ENCODE measurements around the gene PEPD.

PEPD gene

DNA sequence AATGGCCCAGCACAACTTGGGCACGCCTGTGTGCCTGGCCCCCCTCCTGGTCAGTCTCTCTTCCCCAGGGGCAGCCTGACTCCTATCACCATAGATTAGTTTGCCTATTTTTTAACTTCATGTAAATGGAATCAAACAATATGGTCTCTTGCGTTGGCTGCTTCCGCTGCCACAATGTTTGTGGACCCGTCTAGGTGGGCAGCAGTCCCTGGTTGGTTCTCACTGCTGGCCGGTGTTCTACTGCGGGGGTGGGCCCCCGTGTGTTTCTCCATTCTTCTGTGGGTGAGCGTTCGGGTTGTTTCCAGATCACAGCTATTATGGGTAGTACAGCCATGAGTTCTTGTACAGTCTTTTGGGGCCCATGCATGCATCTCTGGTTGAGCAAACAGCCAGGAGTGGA is 100.8 kb downstream of the PEPD start:
- no peak for DNase-seq (ENCODE audit: low spot score)

DNA sequence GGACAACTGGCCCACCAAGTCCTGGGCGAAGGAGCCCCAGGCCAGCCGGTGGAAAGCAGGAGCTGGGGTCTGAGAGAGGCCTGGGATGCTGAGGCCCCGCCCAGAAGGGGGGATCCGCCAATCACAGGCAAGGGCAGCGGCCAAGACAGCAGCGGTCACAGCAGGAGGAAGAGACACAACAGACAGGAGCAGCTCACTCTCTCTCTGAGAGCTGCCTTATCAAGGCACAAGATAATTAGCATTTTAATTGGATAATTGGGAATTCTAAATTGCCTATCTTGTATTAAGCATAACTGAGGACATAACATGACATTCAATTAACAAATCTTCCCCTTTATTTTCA is 101.8 kb downstream of the PEPD start:
- no peak for DNase-seq (ENCODE audit: low spot score)

DNA sequence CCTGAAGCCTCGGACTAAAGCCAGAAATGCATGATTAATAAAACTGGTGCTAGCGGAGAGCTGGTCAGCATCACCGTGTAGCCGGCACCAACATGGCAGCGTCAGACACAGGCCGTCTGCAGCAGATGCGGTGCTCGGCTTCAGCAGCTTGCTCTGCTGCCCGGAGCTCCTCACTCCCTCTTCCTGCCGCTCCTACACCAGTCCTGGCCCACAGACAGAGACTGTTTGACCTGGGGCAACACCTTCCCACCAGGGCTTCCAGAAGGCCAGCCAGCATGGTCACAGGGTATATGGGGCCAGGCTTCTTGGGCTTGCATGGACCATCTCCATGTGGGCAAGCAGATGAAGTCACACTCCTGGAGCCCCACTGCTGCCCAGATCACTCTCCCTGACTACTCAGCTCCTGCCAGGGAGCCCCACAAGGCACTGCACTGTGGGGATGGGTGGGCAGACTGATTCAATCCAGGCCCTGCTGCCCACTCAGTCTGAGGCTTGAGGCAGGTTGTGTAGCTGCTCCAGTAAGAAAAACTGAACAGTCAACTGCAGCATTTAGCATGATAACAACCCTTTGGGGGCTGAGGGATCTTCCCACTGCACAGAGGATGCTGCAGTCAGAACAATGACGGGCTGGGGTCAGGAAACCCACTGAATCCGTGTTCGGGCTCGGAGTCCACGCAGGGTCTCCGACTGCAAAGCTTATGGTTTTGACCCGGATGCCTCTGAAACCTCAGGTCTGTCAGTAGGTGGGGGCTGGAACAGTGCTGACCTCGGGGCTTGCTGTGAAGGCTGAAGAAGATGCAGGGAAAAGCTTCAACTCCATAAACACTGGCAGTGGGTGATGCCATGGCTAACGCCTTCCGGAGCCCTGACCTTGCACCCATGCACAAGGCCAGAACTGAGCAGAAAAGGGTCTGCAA is 102.5 kb downstream of the PEPD start:
- DNase-seq (ENCODE audit: low spot score) = no peak

DNA sequence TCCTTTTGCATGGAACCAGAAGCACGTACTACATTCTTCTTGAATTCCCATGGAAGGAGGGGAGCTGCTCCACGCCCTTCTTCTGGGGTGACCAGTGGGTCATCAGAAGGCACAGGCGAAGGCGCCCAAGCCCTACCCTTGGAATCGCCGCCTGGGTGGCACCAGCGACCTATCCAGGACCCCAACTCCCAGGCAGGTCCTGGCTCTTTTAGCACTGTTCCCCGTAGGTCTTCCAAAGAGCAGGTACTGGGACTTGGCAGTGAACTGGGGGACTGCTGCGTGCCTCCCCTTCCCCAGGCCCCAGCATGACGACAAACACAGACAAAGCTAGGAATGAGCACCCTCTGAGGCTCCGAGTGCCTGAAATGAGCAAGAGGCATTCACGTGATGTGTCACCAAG is 103.1 kb downstream of the PEPD start:
- DNase-seq (ENCODE audit: low spot score) = no peak

DNA sequence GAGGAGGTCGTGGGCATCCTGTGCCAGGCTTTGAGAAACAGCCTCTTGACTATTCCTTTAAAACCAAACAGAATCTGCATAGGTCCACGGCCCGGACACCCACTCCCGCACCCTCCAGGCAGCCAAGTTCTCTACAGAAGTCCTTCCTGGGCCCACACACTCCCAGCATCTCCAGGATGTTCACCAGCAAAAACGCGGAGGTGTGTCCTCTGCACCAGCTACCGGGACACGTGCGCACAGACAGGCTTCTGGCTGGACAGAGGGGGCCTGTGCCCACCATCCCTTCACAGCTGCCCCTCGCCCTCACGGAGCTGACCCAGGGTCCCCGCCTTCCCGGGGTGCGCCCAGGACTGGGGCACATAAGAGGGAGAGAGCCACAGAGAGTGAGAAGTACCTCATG is 103.8 kb downstream of the PEPD start:
- no peak for DNase-seq (ENCODE audit: low spot score)

DNA sequence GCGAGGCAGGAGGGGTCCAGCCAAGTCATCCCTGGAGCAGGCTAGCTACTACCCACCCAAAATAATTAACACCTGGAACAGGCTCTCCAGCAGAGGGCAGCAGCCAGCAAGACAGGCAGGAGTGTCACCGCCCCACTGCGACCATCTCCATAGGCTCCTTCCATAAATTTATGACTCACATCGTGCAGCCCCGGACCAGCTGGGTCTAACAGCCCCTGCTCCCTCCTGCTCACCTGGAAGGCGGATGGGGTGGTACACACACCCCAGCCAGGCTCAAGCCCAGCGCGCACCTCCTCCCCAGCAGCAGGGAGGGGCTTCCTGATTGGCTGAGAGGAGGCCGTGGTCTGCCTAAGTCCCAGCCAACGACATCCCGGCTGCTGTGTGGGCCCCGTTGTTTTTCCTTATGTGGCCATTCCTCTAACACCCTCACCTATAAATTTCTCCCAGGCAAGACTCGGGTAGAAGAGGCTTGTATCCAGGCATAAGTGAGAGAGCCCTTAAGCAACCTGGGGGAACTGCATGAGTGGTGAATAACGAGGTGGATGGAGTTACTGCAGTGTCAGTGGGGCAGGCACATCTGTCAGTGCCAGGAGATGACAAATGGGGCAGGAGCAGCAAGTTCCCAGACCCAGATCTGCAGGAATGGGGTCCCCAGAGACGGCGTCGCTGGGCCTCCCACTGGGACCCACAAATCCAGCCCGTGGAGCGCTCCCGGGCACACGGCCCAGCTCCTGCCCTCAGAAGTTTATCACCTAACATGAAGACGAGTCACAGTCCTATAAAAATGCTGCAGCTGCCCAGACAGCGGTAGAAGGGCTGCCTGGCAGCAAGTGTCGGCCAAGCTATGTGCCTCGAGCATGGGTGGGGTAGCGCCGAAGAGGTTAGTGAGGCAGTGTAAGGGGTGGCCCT is 105.0 kb downstream of the PEPD start:
- peak; percentile 66 for DNase-seq (ENCODE audit: low spot score)

DNA sequence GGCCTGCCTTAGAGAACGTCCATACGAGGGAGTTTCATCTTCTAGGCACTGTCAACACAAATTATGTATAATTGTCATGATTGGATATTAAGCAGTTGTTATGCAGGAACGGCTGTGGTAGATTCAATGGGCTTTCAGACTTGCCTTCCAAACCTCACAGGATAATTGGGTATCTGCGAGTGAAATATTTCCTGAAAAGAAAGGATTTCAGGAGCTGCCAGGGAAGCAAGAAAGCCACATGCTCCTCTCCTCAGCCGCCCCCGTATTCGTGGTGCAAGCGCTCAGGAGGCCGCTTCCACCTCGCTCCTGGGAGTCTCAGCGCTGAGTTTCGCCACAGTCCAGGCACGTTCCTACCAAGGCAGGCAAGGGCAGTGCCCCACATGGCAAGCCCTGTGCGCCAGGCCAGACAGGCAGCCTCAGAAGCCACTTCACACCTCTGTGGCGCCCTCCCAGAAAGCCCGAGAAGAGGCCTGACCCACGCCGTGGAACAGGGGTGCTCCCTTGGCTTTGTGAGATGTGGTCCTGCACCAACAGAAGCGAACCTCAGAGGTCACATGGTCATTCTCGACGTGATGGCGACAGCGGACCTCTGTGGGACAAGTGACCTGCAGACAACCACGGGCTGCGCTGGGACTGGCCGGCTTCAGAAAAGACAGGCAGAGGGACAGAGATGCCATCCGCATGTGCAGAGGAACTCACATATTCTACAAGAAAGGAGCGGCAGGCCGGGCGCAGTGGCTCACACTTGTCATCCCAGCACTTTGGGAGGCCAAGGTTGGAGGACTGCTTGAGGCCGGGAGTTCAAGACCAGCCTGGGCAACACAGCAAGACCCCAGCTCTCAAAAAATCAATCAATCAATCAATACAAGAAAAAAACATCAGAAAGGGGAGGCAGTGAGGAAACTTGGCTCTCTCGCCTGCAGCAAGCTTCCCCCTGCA is 106.7 kb downstream of the PEPD start:
- no peak for DNase-seq (ENCODE audit: low spot score)

DNA sequence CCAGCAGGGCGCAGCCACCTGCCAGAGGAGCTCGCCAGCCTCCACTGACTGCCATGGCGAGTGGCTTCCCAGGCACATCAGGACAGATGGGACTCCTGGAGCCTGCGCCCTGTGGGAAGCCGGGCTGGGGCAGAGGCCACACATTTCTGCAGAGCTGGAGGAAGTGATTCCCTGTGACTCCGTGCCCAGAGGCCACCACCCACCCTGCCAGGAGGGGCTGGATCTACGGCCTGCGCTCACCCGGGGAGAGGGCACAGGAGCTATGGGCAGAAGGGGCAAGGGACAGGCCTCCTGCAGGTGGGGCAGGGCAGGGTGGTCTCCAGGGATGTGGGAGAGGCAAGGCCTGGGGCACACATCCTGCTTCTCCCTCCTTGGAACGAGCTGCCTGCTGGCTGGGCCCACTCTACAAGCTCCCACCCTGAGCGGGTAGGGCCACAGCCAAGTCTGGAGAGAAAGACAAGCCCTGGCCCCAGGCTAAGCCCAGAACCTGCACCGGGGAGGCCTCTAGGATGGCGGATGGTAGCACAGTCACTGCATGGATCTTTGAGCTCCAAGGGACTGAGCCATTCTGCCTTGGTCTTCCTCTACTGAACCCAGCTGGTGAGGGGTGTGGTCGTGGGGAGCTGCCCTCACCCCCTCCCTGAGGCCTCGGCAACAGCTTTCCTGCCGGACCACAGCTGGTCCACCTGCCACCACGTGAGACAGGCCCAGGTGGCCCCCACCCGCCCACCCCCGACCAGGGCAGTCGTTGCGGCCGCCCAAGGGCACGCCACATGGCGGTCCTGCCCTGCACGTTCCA is 107.5 kb downstream of the PEPD start:
- DNase-seq (ENCODE audit: low spot score) = no peak

DNA sequence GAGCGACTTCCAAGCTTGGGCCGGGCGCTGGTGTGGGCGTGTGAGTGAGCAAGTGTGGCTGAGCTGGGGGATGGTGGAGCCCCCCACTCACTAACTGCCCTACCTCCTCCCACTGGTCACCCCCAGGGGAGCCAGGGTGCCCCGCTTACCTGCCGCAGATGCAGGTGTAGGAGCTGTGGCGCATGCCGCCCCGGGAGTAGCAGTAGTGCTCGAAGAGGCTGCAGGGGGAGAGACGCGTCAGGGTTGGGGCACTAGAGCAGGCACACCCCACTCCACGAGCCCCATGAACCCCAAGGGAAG is 108.2 kb downstream of the PEPD start:
- DNase-seq (ENCODE audit: low spot score) = no peak

DNA sequence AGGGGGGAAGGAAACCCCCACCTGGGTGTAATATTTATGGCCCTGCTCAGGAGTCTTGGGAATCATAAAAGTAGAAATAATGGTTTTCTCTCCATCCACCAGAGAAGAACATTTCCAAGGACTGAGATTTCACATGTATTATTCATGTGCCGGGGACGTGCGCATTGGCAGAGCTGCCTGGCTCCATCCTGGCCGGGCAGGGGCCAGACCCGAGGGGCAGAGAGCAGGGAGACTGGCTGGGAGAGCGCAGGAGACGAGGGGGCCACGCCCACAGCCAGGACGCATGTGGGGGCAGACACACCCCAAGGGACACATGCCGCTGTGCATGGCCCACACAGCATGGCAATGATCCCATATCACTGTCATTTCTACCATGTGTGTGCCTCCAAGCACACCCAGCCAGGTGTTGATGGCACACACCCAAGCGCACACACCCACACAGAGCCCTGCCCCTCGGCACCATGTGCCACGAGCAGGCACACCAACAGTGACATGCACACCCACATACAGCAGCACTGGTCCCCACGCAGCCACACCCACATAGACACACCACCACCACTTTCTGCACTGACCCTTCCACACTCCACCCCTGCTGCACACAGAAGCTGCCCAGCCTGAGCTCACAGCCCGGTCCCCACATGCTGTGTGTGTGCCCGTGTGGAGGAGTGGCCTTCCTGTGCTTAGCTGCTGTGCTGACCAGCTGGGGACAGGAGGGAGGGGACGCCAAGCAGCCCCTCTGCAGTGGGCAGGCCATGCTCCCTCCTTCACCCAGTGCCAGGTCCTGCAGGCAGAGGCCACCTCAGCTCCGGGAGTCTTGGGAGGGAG is 108.8 kb downstream of the PEPD start:
- DNase-seq (ENCODE audit: low spot score) = no peak

DNA sequence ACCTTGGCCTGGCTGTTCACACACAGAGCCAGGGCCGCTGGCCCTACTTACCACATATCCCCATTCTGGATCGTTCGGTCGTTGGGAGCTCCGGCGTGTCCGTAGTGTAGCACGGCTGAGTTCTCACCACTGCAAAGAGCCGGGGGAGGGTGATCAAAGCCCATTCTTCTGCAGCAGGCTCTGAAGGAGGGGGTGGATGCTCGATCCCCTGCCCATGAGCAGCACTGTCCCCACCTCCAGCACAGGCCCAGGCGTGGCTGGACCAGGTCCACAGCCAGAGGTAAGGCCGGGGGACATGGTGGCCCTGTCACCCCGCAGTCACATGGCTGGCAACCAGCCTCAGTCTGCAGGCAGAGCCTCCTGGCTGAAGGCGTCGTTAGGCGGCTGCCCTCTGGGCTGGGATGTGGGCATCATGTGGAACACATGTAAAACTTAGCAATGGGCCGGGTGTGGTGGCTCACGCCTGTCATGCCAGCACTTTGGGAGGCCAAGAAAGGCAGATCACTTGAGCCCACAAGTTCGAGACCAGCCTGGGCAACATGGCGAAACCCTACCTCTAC is 109.9 kb downstream of the PEPD start:
- DNase-seq (ENCODE audit: low spot score) = no peak

DNA sequence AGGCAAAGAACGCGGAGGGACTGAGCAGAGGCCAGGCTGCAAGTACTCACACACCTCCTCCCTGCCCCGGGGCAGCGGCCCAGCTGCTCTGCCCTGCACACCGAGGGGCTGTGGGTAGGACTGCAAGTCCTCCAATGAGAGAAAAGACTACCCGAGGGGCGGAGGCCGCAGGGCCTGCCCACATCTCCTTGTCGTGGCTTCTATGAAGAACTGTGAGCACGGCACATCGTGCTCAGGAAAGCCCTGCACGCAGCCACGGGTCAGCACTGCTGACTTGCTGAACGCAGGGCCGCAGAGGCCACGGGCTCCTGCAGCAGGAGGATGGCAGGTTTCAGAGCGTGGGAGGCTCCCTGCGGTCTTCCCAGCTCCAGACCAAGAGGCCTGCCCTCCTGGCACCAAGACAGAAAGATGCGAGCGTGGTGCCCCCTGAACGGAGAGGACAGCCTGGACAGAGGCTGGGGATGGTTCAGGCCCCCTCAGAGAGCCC is 110.6 kb downstream of the PEPD start:
- no peak for DNase-seq (ENCODE audit: low spot score)

DNA sequence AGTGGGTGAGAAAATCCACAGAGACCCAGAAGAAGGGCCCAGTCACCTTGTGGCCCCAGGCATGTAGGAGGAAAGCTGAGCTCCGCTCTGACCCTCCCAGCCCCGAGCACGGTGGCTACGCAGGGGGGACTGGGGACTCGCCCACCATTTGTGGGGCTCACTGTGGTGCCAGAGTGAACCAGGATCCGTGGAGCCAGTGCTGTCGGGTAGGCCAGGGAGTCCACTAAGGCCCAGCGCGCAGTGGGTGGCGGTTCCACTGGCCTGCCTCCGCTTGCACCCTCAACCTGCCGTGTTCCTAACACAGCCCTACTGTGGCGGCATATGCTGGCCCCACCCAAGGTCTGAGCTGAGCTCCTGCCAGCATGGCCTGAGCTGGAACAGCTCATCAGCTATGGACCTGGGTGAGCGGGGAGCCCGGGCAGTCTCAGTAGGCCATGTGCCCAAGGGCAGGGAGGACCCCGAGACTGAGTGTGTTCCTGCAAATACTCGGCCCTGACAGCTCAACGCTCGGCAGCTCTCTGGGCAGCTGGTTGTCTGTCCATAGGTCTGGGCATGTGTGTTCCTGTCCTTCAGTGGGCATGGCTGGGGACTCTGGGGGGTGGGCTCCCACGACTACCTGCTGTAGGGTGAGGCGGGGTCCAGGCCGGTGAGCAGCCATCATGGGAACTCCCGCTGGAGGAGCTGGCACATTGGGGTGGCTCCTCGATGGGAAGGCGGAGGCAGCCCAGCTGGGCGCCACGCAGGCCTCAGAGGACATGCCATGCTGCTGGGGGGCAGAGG is 111.5 kb downstream of the PEPD start:
- no peak for DNase-seq (ENCODE audit: low spot score)

DNA sequence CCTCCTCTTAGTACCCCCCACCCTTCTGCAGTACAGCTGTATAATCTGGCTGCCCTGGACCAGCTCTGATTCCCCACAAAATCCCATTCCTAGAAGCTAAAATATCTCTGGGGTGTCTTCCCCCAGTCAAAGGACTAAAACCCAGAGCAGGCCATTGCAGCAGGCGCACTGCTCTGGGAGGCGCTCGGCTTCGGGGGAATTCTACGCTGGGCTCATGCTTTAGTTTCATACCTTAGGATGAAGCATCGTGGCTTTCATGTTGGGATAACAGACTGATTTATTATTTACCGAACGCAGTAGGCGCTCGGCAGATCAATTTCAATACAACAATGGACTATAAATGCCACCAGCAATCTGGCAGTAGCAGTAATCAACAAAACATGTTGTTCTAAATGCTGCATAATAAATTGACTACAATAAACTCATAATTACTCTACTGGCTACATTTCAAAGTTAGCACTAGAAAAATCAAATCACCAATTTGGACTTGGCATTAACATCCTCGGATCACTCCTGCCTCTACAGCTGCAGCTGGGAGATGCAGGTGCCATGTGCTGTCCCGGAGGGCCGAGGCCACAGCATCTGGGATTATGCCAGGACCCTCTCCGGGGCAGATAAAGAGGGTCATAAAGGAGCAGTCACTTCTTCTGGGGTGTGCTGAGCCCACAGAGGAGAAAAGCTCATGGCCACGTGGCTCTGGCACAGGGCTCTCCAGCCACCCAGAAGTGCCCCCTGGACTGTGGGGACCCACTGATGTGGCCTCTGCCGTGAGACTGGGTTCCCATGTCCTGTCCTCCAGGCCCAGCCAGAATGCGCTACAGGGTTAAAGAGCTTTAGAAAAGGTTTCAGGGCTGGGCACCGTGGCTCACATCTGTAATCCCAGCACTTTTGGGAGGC is 112.8 kb downstream of the PEPD start:
- no peak for DNase-seq (ENCODE audit: low spot score)

DNA sequence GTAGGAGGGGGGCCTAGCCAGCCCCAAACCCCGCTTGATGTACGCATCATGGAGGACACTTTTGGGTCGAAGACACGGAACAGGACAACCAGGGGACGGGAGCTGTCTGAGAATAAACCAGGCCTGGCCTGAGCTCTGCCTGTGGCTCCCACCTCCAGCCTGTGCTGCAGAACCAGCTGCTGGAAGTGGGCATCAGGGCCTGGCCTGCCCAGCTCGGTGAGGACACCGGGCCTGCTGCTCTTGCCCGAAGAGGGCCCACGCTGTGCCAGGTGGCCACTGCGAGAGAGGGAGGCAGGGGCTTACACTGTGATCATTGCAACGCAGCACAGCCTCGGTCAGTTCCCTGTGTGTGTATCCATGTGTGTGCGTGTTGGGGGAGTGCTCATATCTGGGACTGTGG is 113.5 kb downstream of the PEPD start:
- no peak for DNase-seq (ENCODE audit: low spot score)

DNA sequence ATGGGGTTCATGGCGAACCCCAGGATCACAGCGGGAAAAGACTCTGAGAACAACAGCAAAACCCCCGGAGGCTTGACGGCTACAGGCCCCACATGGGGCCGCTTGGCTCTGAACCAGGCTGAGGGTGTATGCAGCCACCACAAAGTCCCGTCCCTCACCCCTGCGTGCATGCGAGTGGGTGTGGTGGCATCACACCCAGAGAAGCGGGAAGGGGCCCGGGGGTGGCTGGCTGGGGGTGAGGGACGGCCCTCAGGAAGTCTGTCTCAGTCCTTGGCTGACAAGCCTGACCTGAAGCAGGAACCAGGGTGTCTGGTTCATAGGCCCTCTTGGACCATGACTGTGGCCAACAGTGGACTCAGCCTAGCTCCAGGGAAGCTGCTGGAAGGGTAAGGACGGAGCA is 113.9 kb downstream of the PEPD start:
- DNase-seq (ENCODE audit: low spot score) = no peak

DNA sequence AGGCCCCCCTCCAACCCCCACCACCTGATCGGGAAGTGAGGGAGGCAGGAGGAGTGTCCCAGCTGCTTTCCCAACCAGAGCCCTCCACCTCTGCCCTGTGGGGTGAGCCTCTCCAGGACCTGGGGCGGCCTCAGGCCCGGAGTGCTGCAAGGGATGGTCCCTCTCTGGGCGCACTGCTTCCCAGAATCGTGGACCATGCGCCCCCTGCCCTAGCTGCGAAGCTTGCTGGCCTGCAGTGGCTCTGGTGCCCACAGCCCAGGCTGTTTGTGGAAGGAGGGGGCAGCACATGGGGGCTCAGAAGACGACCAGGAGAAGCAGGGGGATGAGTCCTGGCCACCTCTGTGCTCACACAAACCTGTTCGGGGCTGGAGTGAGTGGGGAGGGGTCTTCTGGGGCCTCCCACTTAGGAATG is 114.4 kb downstream of the PEPD start:
- DNase-seq (ENCODE audit: low spot score) = no peak

DNA sequence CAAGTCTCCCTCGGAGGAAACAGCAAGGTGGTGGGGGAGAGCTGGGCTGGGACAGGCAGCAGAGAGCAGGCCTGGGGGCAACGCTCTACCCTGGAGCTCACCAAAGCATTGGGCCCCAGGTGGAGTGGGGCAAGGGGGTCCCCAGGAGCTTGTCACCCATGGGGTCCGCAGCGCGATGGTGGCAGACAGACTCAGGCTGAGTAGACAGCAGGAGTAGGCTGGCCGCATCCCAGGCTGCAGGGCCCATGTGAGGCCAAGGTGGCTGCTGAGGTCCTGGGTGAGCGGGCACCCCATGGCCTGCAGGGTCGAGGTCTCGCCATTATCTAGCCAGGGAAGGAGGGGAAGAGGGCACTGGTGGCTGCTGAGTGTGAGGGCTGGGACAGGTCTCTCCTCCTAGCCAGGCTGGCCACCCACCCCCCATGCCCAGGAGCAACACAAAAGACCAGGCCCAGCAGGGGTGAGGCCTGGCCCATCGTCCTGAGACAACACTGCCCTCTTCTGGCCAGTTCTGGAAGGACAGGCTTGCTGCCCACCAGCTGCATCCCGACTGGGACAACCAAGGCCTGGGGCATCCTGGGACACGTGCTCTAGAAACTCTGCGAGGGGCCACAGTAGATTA is 115.0 kb downstream of the PEPD start:
- DNase-seq (ENCODE audit: low spot score) = peak; percentile 50

Data from RKO (cell line).